Liver (tissue), 9 donors: ENCODE data around the gene LSAMP. TPM values are rescaled to one million over a fixed set of nuclear protein-coding genes. Genes with fewer than 3 reads are reported as not detected.

Experiments
- DNase-seq: peaks from one replicate; pipeline ENCODE4 v3.0.0-alpha.2; 2017; ENCODE audit warnings: low spot score
- H3K27ac ChIP-seq, 2 donors: one replicate each; pipeline ENCODE4 v1.7.0; 2013; ENCODE audit warnings: inconsistent platforms in 2 of 2, low read length in 2 of 2, control low read depth in 1 of 2, low read depth in 1 of 2, mild to moderate bottlenecking in 1 of 2
- H3K27me3 ChIP-seq, 4 donors: one replicate each; pipeline versions ENCODE4 v1.6.1 to v1.7.0; 2013; ENCODE audit warnings: low read length in 3 of 4, inconsistent platforms in 1 of 4, mild to moderate bottlenecking in 1 of 4, moderate library complexity in 1 of 4; ENCODE audit not compliant: control insufficient read depth in 4 of 4, insufficient read depth in 4 of 4
- H3K36me3 ChIP-seq, 4 donors: one replicate each; pipeline versions ENCODE4 v1.6.1 to v1.7.0; 2013; ENCODE audit warnings: low read length in 3 of 4, mild to moderate bottlenecking in 3 of 4, low read depth in 1 of 4, moderate library complexity in 1 of 4; ENCODE audit not compliant: control insufficient read depth in 4 of 4, insufficient read depth in 3 of 4
- H3K4me1 ChIP-seq, 4 donors: one replicate each; pipeline versions ENCODE4 v1.6.1 to v1.7.0; 2013; ENCODE audit warnings: low read length in 3 of 4, mild to moderate bottlenecking in 3 of 4, moderate library complexity in 1 of 4; ENCODE audit not compliant: control insufficient read depth in 4 of 4, insufficient read depth in 4 of 4
- H3K4me3 ChIP-seq, 3 donors: one replicate each; pipeline versions ENCODE4 v1.6.1 to v1.7.0; 2013; ENCODE audit warnings: low read length in 3 of 3, control low read depth in 1 of 3, low read depth in 1 of 3, mild to moderate bottlenecking in 1 of 3
- H3K9ac ChIP-seq, 2 donors: one replicate each; pipeline ENCODE4 v1.7.0; 2013; ENCODE audit warnings: low read length in 2 of 2, mild to moderate bottlenecking in 2 of 2, moderate library complexity in 2 of 2, control low read depth in 1 of 2, low read depth in 1 of 2
- H3K9me3 ChIP-seq, 4 donors: one replicate each; pipeline versions ENCODE4 v1.6.1 to v1.7.0; 2013; ENCODE audit warnings: low read length in 3 of 4; ENCODE audit not compliant: control insufficient read depth in 4 of 4
- ATF3 ChIP-seq: IDR thresholded peaks from 2 replicates; pipeline ENCODE4 v1.6.1; 2016; ENCODE audit warnings: antibody characterized with exemption
- CTCF ChIP-seq: fragments of 150-350 bp; IDR thresholded peaks from 2 replicates; pipeline ENCODE4 v1.5.1; 2017; ENCODE audit warnings: improper control_type of control experiment, low read depth, low read length; ENCODE audit not compliant: missing input control
- EGR1 ChIP-seq, 2 donors: IDR thresholded peaks; 2 replicates each; pipeline ENCODE4 v1.6.1; 2016 to 2018; ENCODE audit warnings: antibody characterized with exemption in 2 of 2, low read depth in 2 of 2
- FOXA1 ChIP-seq: IDR thresholded peaks from 2 replicates; pipeline ENCODE4 v1.6.1; 2016; ENCODE audit warnings: antibody characterized with exemption
- FOXA2 ChIP-seq: IDR thresholded peaks from 2 replicates; pipeline ENCODE4 v1.6.1; 2016; ENCODE audit warnings: antibody characterized with exemption
- GABPA ChIP-seq, 2 donors: IDR thresholded peaks in 1 of 2; conservative IDR thresholded peaks in 1 of 2; 2 replicates each; pipeline ENCODE4 v1.6.1; 2016; ENCODE audit warnings: antibody characterized with exemption in 2 of 2, mild to moderate bottlenecking in 1 of 2, moderate library complexity in 1 of 2
- HNF4A ChIP-seq, 2 donors: conservative IDR thresholded peaks; 2 replicates each; pipeline ENCODE4 v1.6.1; 2016; ENCODE audit warnings: antibody characterized with exemption in 2 of 2, mild to moderate bottlenecking in 2 of 2
- HNF4G ChIP-seq: IDR thresholded peaks from 2 replicates; pipeline ENCODE4 v1.6.1; 2016; ENCODE audit warnings: antibody characterized with exemption
- JUND ChIP-seq, 2 donors: IDR thresholded peaks; 2 replicates each; pipeline ENCODE4 v1.6.1; 2016; ENCODE audit warnings: antibody characterized with exemption in 2 of 2
- NR2F2 ChIP-seq: IDR thresholded peaks from 2 replicates; pipeline ENCODE4 v1.6.1; 2016; ENCODE audit warnings: antibody characterized with exemption
- RAD21 ChIP-seq, 2 donors: IDR thresholded peaks; 2 replicates each; pipeline ENCODE4 v1.6.1; 2016; ENCODE audit warnings: antibody characterized with exemption in 2 of 2, mild to moderate bottlenecking in 2 of 2
- REST ChIP-seq: IDR thresholded peaks from 2 replicates; pipeline ENCODE4 v1.6.1; 2016; ENCODE audit warnings: antibody characterized with exemption, mild to moderate bottlenecking
- RXRA ChIP-seq, 2 donors: IDR thresholded peaks; 2 replicates each; pipeline ENCODE4 v1.6.1; 2017 to 2018; ENCODE audit warnings: antibody characterized with exemption in 2 of 2, mild to moderate bottlenecking in 1 of 2
- SP1 ChIP-seq: IDR thresholded peaks from 2 replicates; pipeline ENCODE4 v1.6.1; 2018; ENCODE audit warnings: antibody characterized with exemption, mild to moderate bottlenecking
- TAF1 ChIP-seq: conservative IDR thresholded peaks from 2 replicates; pipeline ENCODE4 v1.6.1; 2016; ENCODE audit warnings: antibody characterized with exemption, mild to moderate bottlenecking
- YY1 ChIP-seq: IDR thresholded peaks from 2 replicates; pipeline ENCODE4 v1.6.1; 2016; ENCODE audit warnings: antibody characterized with exemption, mild to moderate bottlenecking
- ZBTB33 ChIP-seq: IDR thresholded peaks from 2 replicates; pipeline ENCODE4 v1.6.1; 2016; ENCODE audit warnings: antibody characterized with exemption
- WGBS: extraction: QIAGEN DNeasy Blood & Tissue Kit; methylation state at CpG from one replicate; pipeline ENCODE4 v1.1.7; 2013; 5-methylcytosine and 5-hydroxymethylcytosine counted together
- polyA plus RNA-seq, 2 donors: library from polyadenylated mRNA; stranded (reverse) in 1 of 2; unstranded in 1 of 2; fragments of 200-250 nt in 1 of 2; fragments of >200 nt in 1 of 2; fragmentation: Nextera tagmentation in 1 of 2; extraction: Ambion mirVana in 1 of 2; gene quantifications; one replicate each; pipeline versions ENCODE4 v1.2.1 to v1.2.3, GENCODE V29; 2013 to 2015
- total RNA-seq, 2 donors: library from RNA; depleted of rRNA; stranded (reverse); fragments of >200 nt; gene quantifications; one replicate each; pipeline ENCODE4 v1.2.3, GENCODE V29; 2014
- TF ChIP-seq, protein P1 (sequence below): IDR thresholded peaks from 2 replicates; pipeline ENCODE4 v1.6.1; 2016; ENCODE audit warnings: antibody characterized with exemption
- donor health status: healthy.
- donor health status: healthy.
- donor health status: healthy.
- donor health status: healthy.
- donor health status: healthy.

Gene LSAMP
- total and polyA plus RNA-seq, 4 donors, result 0.01 to 0.17 (median 0.06) TPM

DNA sequence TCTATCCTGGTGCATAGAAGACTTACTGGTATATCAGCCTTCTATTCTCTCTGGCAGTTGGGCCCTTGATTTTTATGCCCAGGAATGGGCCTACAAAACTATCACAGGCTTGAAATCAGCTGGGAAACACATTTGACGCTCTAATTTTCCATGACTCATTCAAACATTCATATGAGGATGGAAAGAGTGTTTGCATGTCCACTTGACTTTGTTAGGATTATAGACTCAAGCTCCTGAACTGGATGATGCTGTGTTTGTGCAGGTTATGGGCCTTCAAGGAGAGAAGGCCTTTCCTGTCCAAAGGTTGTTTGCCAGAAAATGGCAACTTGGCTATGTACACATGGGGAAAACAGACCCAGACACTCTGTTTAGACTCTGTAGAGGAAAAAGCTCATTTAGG is 602.1 kb downstream of the LSAMP start:
- 67% methylated on average over 1 of the region's 1 CpG for WGBS
- H3K36me3 ChIP-seq, result no peaks in the 10 kb centered on the region
- H3K9me3 ChIP-seq, result no peaks in the 10 kb centered on the region
- H3K4me3 ChIP-seq, result no peak overlapping the region
- no peaks in the 10 kb centered on the region for H3K4me1 ChIP-seq
- H3K27ac ChIP-seq, result no peak overlapping the region
- TF ChIP-seq HNF4A (conservative IDR thresholded peaks at IDR 0.05), result no peak
- TF ChIP-seq FOXA1, result no peak
- no peak for TF ChIP-seq RXRA (IDR thresholded peaks at IDR 0.05)
- no peak for TF ChIP-seq ATF3
- TF ChIP-seq SP1, result no peak
- TF ChIP-seq FOXA2, result no peak
- TF ChIP-seq HNF4G, result no peak
- TF ChIP-seq, protein P1, sequence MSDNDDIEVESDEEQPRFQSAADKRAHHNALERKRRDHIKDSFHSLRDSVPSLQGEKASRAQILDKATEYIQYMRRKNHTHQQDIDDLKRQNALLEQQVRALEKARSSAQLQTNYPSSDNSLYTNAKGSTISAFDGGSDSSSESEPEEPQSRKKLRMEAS, result no peak
- TF ChIP-seq ZBTB33, result no peak
- no peak for TF ChIP-seq JUND (IDR thresholded peaks at IDR 0.05)
- TF ChIP-seq NR2F2, result no peak
- TF ChIP-seq CTCF, result no peak
- TF ChIP-seq TAF1, result no peak
- TF ChIP-seq YY1, result no peak
- no peak for TF ChIP-seq RAD21 (IDR thresholded peaks at IDR 0.05)
- TF ChIP-seq REST, result no peak
- no peak for TF ChIP-seq EGR1 (IDR thresholded peaks at IDR 0.05; ENCODE audit: low read depth in 2 of 2)
- no peak for TF ChIP-seq GABPA (IDR thresholded peaks at IDR 0.05 in 1 of 2, conservative IDR thresholded peaks at IDR 0.05 in 1 of 2)
- DNase-seq, result no peak
- H3K9ac ChIP-seq, result no peak overlapping the region
- no peaks in the 10 kb centered on the region for H3K27me3 ChIP-seq

DNA sequence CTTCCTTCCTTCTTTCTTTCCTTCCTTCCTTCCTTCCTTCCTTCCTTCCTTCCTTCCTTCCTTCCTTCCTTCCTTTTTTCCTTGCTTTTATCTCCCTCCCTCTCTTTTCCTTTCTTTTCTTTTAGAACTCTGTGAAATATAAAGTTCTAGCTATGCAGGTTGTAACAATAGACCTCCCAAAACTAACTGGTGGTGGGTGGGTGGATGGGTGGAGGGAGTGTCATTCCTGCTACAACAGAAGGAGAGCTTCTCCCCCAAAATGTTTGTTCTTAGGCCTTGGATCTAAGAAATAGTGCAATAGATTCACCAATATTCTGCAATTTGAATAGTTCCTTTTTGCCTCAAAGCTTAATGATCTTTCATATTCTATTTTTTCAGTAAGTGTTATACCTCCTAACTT is 606.0 kb downstream of the LSAMP start:
- Histone ChIP-seq H3K27me3 (no peaks in the 10 kb centered on the region), H3K9ac (no peak overlapping the region), H3K4me3 (no peak overlapping the region), H3K36me3 (no peaks in the 10 kb centered on the region), H3K4me1 (no peaks in the 10 kb centered on the region), H3K9me3 (no peaks in the 10 kb centered on the region), H3K27ac (no peak overlapping the region)
- no peak for DNase-seq
- TF ChIP-seq HNF4A (conservative IDR thresholded peaks at IDR 0.05) (no peak), FOXA2 (no peak), RXRA (IDR thresholded peaks at IDR 0.05) (no peak), SP1 (no peak), ATF3 (no peak), REST (no peak), RAD21 (IDR thresholded peaks at IDR 0.05) (no peak), FOXA1 (no peak), CTCF (no peak), TAF1 (no peak)
- TF ChIP-seq, protein P1, result no peak
